GM12878 (cell line): ENCODE results near the gene HDHD2. TPM values are rescaled to one million over a fixed set of nuclear protein-coding genes. Genes with fewer than 3 reads are reported as not detected.

Experiments
- ATAC-seq: fragments of 200-7000 bp; cut with Tn5 transposase; 3 replicates; pipeline ENCODE4 v1.9.1; 2020; ENCODE audit warnings: mild to moderate bottlenecking, moderate library complexity
- BruUV-seq: library from RNA; stranded (reverse); fragments of 400-500 nt; replicated peaks from 2 replicates; lab custom pipeline; 2021; lab: Mats Ljungman, UMichigan
- CTCF ChIA-PET: fragments of 300-600 bp; sonication (Branson Sonifier 250); formaldehyde crosslinking; extraction: SDS; loops from one replicate; lab custom pipeline; 2021; ENCODE audit warnings: inconsistent platforms; lab: Yijun Ruan, JAX
- POLR2A ChIA-PET: fragments of 350-600 bp; formaldehyde crosslinking; extraction: SDS; loops from one replicate; lab custom pipeline; 2021; ENCODE audit warnings: inconsistent platforms; lab: Charles Lee
- RAD21 ChIA-PET: fragments of 300-600 bp; sonication (Branson Sonifier 250); formaldehyde crosslinking; loops from one replicate; lab custom pipeline; 2023; ENCODE audit warnings: antibody characterized with exemption; ENCODE audit not compliant: unreplicated experiment; lab: Charles Lee
- SMC1A ChIA-PET: fragments of 300-600 bp; sonication (Branson Sonifier 250); formaldehyde crosslinking; loops from one replicate; lab custom pipeline; 2023; ENCODE audit not compliant: unreplicated experiment, uncharacterized antibody; lab: Charles Lee
- DNase-seq: peaks from one replicate; pipeline ENCODE4 v3.0.0-alpha.2; 2011; ENCODE audit warnings: low read depth, low spot score
- FAIRE-seq: peaks from 3 replicates; lab custom pipeline; 2011; peaks lifted over from hg19 to GRCh38; lab: Jason Lieb, UNC
- H2AFZ ChIP-seq: 2 replicates; pipeline ENCODE4 v1.6.0; 2011; ENCODE audit warnings: low read depth, low read length, control low read depth; ENCODE audit not compliant: control insufficient read depth
- H3K27ac ChIP-seq: 2 replicates; pipeline ENCODE4 v1.5.1; 2011; ENCODE audit warnings: control low read depth; ENCODE audit not compliant: control insufficient read depth, insufficient read depth
- H3K27me3 ChIP-seq, 2 experiments: replicated peaks in 1 of 2; 2 replicates each; pipeline versions ENCODE4 v1.6.0 to v1.6.1; 2011; ENCODE audit warnings: low read length in 1 of 2; ENCODE audit not compliant: control insufficient read depth in 2 of 2, insufficient read depth in 2 of 2
- H3K36me3 ChIP-seq, 2 experiments: 2 replicates each; pipeline ENCODE4 v1.5.1; 2011; ENCODE audit warnings: low read length in 1 of 2; ENCODE audit not compliant: control insufficient read depth in 2 of 2, insufficient read depth in 2 of 2
- H3K4me1 ChIP-seq: 2 replicates; pipeline ENCODE4 v1.6.1; 2011; ENCODE audit warnings: mild to moderate bottlenecking, low read length, moderate library complexity, mixed read lengths; ENCODE audit not compliant: control insufficient read depth, insufficient read depth
- H3K4me2 ChIP-seq: 2 replicates; pipeline ENCODE4 v1.6.0; 2011; ENCODE audit warnings: control low read depth; ENCODE audit not compliant: control insufficient read depth, insufficient read depth
- H3K4me3 ChIP-seq: fragments of 200-600 bp; sonication (generic); 2 replicates; pipeline ENCODE4 v1.5.1; 2016
- H3K79me2 ChIP-seq: 2 replicates; pipeline ENCODE4 v1.6.0; 2011; ENCODE audit warnings: low read length; ENCODE audit not compliant: control insufficient read depth, insufficient read depth
- H3K9ac ChIP-seq: 2 replicates; pipeline ENCODE4 v1.8.0; 2011; ENCODE audit warnings: low read length, control low read depth, mixed read lengths; ENCODE audit not compliant: control insufficient read depth, insufficient read depth
- H3K9me3 ChIP-seq: replicated peaks from 3 replicates; pipeline ENCODE4 v1.5.1; 2011; ENCODE audit warnings: mild to moderate bottlenecking, low read length; ENCODE audit not compliant: control insufficient read depth, insufficient read depth
- H4K20me1 ChIP-seq: 2 replicates; pipeline ENCODE4 v1.6.0; 2011; ENCODE audit not compliant: control insufficient read depth, insufficient read depth
- BCL11A ChIP-seq: IDR thresholded peaks from 2 replicates; pipeline ENCODE4 v1.6.1; 2011; ENCODE audit warnings: low read depth, low read length
- BHLHE40 ChIP-seq, 2 experiments: fragments of 450-650 bp in 1 of 2; IDR thresholded peaks; 2 replicates each; pipeline ENCODE4 v1.6.1; 2011 to 2017; ENCODE audit warnings: low read depth in 2 of 2, borderline replicate concordance in 1 of 2, improper control_type of control experiment in 1 of 2, low read length in 1 of 2, mild to moderate bottlenecking in 1 of 2
- CBFB ChIP-seq: IDR thresholded peaks from 2 replicates; pipeline ENCODE4 v1.6.1; 2016; ENCODE audit warnings: antibody characterized with exemption, low read depth
- CREM ChIP-seq: IDR thresholded peaks from 2 replicates; pipeline ENCODE4 v1.6.1; 2014; ENCODE audit warnings: antibody characterized with exemption, low read depth
- EED ChIP-seq: sonication (generic); IDR thresholded peaks from 2 replicates; pipeline ENCODE4 v1.6.1; 2016; ENCODE audit warnings: antibody characterized with exemption, low read depth
- EP300 ChIP-seq, 2 experiments: fragments of 150-350 bp in 1 of 2; IDR thresholded peaks; 2 replicates each; pipeline ENCODE4 v1.6.1; 2011 to 2012; ENCODE audit warnings: low read depth in 2 of 2, low read length in 2 of 2, borderline replicate concordance in 1 of 2, improper control_type of control experiment in 1 of 2, inconsistent platforms in 1 of 2; ENCODE audit not compliant: control insufficient read depth in 1 of 2
- ETV6 ChIP-seq, 2 experiments: fragments of 450-650 bp in 1 of 2; IDR thresholded peaks in 1 of 2; conservative IDR thresholded peaks in 1 of 2; 2 replicates each; pipeline ENCODE4 v1.6.1; 2014; ENCODE audit warnings: antibody characterized with exemption in 1 of 2, borderline replicate concordance in 1 of 2, low read depth in 1 of 2, mild to moderate bottlenecking in 1 of 2, moderate library complexity in 1 of 2
- FOXK2 ChIP-seq: fragments of 450-650 bp; IDR thresholded peaks from 2 replicates; pipeline ENCODE4 v1.6.1; 2017; ENCODE audit warnings: mild to moderate bottlenecking, moderate library complexity
- IRF4 ChIP-seq: IDR thresholded peaks from 2 replicates; pipeline ENCODE4 v1.6.1; 2011; ENCODE audit warnings: low read depth, low read length
- NR2C1 ChIP-seq: fragments of 450-650 bp; IDR thresholded peaks from 2 replicates; pipeline ENCODE4 v1.6.1; 2017; ENCODE audit warnings: antibody characterized with exemption, mild to moderate bottlenecking, moderate library complexity
- NRF1 ChIP-seq: conservative IDR thresholded peaks from 2 replicates; pipeline ENCODE4 v1.6.1; 2011; ENCODE audit warnings: mild to moderate bottlenecking, low read depth, low read length, improper control_type of control experiment
- STAT1 ChIP-seq: fragments of 450-650 bp; conservative IDR thresholded peaks from 2 replicates; pipeline ENCODE4 v1.6.1; 2014; ENCODE audit warnings: antibody characterized with exemption, mild to moderate bottlenecking
- STAT3 ChIP-seq: IDR thresholded peaks from 2 replicates; pipeline ENCODE4 v1.6.1; 2011; ENCODE audit warnings: low read depth, low read length, improper control_type of control experiment
- TCF12 ChIP-seq: IDR thresholded peaks from 2 replicates; pipeline ENCODE4 v1.6.1; 2011; ENCODE audit warnings: low read depth, mild to moderate bottlenecking, low read length
- WRNIP1 ChIP-seq: IDR thresholded peaks from 2 replicates; pipeline ENCODE4 v1.6.1; 2011; ENCODE audit warnings: low read depth, low read length, improper control_type of control experiment, borderline replicate concordance
- YY1 ChIP-seq: IDR thresholded peaks from 2 replicates; pipeline ENCODE4 v1.6.1; 2011; ENCODE audit warnings: low read depth, mild to moderate bottlenecking, low read length
- ZNF207 ChIP-seq: fragments of 450-650 bp; IDR thresholded peaks from 2 replicates; pipeline ENCODE4 v1.6.1; 2014; ENCODE audit warnings: antibody characterized with exemption, mild to moderate bottlenecking, borderline replicate concordance
- ZNF24 ChIP-seq: fragments of 450-650 bp; IDR thresholded peaks from 2 replicates; pipeline ENCODE4 v1.6.1; 2017; ENCODE audit warnings: antibody characterized with exemption, mild to moderate bottlenecking
- ZNF622 ChIP-seq: fragments of 450-650 bp; IDR thresholded peaks from 2 replicates; pipeline ENCODE4 v1.6.1; 2017; ENCODE audit warnings: mild to moderate bottlenecking, inconsistent platforms
- WGBS: methylation state at CpG from one replicate; pipeline ENCODE4 v1.1.6; 2016; ENCODE audit warnings: low lambda C conversion rate; ENCODE audit not compliant: insufficient replicate concordance, insufficient coverage; ENCODE audit errors: missing lambda C conversion rate; 5-methylcytosine and 5-hydroxymethylcytosine counted together
- in situ Hi-C: fragments of 300-500 bp; cut with MboI; formaldehyde crosslinking; loops from 9 replicates; pipeline ENCODE4 v1.14.3; 2018; ENCODE audit warnings: mixed read lengths
- intact Hi-C: fragments of 100-400 bp; cut with micrococcal nuclease; formaldehyde crosslinking; loops from one replicate; pipeline ENCODE4 v1.14.2; 2022; ENCODE audit not compliant: unreplicated experiment
- polyA plus RNA-seq, 11 experiments: library from polyadenylated mRNA; depleted of rRNA in 4 of 11; unstranded in 6 of 11; stranded (reverse) in 5 of 11; fragments of >200 nt; fragmentation: Nextera tagmentation in 4 of 11; fragmentation: Illumina TruSeq in 1 of 11; extraction: Ambion mirVana in 4 of 11; extraction: Trizol in 1 of 11; gene quantifications; 1 replicate in 1 of 11; 2 replicates in 10 of 11; pipeline versions ENCODE4 v1.2.1 to v1.2.3, GENCODE V29; 2011 to 2016; ENCODE audit warnings: inconsistent platforms in 2 of 11, missing spikeins in 2 of 11, low read depth in 1 of 11
- total RNA-seq, 4 experiments: library from RNA; depleted of rRNA in 3 of 4; stranded (reverse); fragments of >200 nt in 3 of 4; fragmentation: Illumina TruSeq in 1 of 4; extraction: Trizol in 1 of 4; gene quantifications; 2 replicates each; pipeline versions ENCODE4 v1.2.1 to v1.2.3, GENCODE V29; 2013 to 2021

HDHD2 gene
- total and polyA plus RNA-seq, 10 of the 15 experiments (the other 5 are each of a cell fraction or from before 2014, with no cell fraction given) = 4.6 to 29.1 (median 17.7) TPM

- TF ChIP-seq ZNF622 = no peak
- no peak for TF ChIP-seq NR2C1
- no peak for TF ChIP-seq BCL11A
- no peak for TF ChIP-seq FOXK2
- TF ChIP-seq WRNIP1 = no peak
- no peak for TF ChIP-seq CREM
- peak; percentile 47; the same call in 1 of the 2 replicates for TF ChIP-seq EED
- 0 out of 2 replicates have a peak, but pooled peaks have one; percentile 56 for TF ChIP-seq CBFB
- TF ChIP-seq NRF1 = no peak
- peak in 1 of 2 experiments; percentile 22; a peak in 1 of 4 replicates for TF ChIP-seq BHLHE40 (IDR thresholded peaks at IDR 0.05; ENCODE audit: borderline replicate concordance in 1 of 2, low read depth in 2 of 2, low read length in 1 of 2)
- TF ChIP-seq IRF4 = no peak
Observed at GRCh38 chr18:47175898-47176575, 25.7 kb upstream of the HDHD2 start, which contains the start of gene IER3IP1 (continued).

- FAIRE-seq = no peak
- in situ Hi-C loops = no loop called here
- WGBS = under 1% methylated on average over 24 of the region's 24 CpGs
- BruUV-seq = no TSS peak
- Histone ChIP-seq H3K27ac (peak overlapping the region; percentile 45), H3K79me2 (peaks cover 36% of the 10 kb centered on the region), H3K27me3 (no peaks in the 10 kb centered on the region), H3K4me1 (peaks cover 9% of the 10 kb centered on the region; the same call in 1 of the 2 replicates), H2AFZ (peak overlapping the region; percentile 60), H3K9me3 (no peaks in the 10 kb centered on the region), H3K4me3 (peak overlapping the region; percentile 93), H3K36me3 (no peaks in the 10 kb centered on the region), H3K4me2 (peak overlapping the region; percentile 51)
- SMC1A ChIA-PET = interaction anchor here (1.9 kb wide), 1 partner anchor 10 kb away, joined by 5 read pairs; no protein-coding TSS in a partner anchor
- POLR2A ChIA-PET = interaction anchor here (0.7 kb wide), 2 partner anchors 25 to 361 kb away, joined by 3 read pairs; partner anchors contain the start of gene HDHD2
- CTCF ChIA-PET = interaction anchor here (1.8 kb wide), 1 partner anchor 10 kb away, joined by 4 read pairs; no protein-coding TSS in a partner anchor
- DNase-seq = no peak
- peak; percentile 35 for ATAC-seq
- intact Hi-C loops = no loop called here
- RAD21 ChIA-PET = no interaction called here
- TF ChIP-seq STAT1 (no peak), STAT3 (no peak), YY1 (0 out of 2 replicates have a peak, but pooled peaks have one; percentile 9), ETV6 (conservative IDR thresholded peaks at IDR 0.05 in 1 of 2, IDR thresholded peaks at IDR 0.05 in 1 of 2; ENCODE audit: borderline replicate concordance in 1 of 2, low read depth in 1 of 2) (no peak), ZNF24 (peak; percentile 74; the same call in 1 of the 2 replicates), EP300 (IDR thresholded peaks at IDR 0.05; ENCODE audit: borderline replicate concordance in 1 of 2, control insufficient read depth in 1 of 2, low read depth in 2 of 2, low read length in 2 of 2) (no peak), ZNF622 (no peak), TCF12 (no peak), ZNF207 (no peak)
- TF ChIP-seq, all 136 proteins: peak for 2
- no peaks in the 10 kb centered on the region for H4K20me1 ChIP-seq
- peak overlapping the region; percentile 90 for H3K9ac ChIP-seq
Observed at GRCh38 chr18:47175283-47175897, 25.1 kb upstream of the HDHD2 start.
